Epithelial cell of proximal tubule (primary cell): Measurements from ENCODE around the gene DNAJB12. TPM values are rescaled to one million over a fixed set of nuclear protein-coding genes. Genes with fewer than 3 reads are reported as not detected.

ENCODE experiments used
- DNase-seq: peaks from one replicate; pipeline ENCODE4 v3.0.0-alpha.2; 2011; ENCODE audit warnings: low read depth
- H3K4me3 ChIP-seq: 2 replicates; pipeline ENCODE4 v1.5.1; 2011; ENCODE audit warnings: low read depth, mild to moderate bottlenecking, low read length
- CTCF ChIP-seq: conservative IDR thresholded peaks from 2 replicates; pipeline ENCODE4 v1.5.1; 2012; ENCODE audit warnings: low read depth, mild to moderate bottlenecking, low read length
- total RNA-seq: library from RNA; depleted of rRNA; stranded (reverse); fragments of >200 nt; gene quantifications from 2 replicates; pipeline ENCODE4 v1.2.3, GENCODE V29; 2015

Gene DNAJB12
- total RNA-seq, 1 donor from 2014 or later: 25.0 TPM

- DNase-seq: no peak
- no peak for TF ChIP-seq CTCF
- no peak overlapping the region for H3K4me3 ChIP-seq
These were observed 40.5 kb downstream of the DNAJB12 start for GRCh38 chr10:72314263-72314662.

- no peak for TF ChIP-seq CTCF
- DNase-seq: no peak
- no peak overlapping the region for H3K4me3 ChIP-seq
These were observed 41.8 kb downstream of the DNAJB12 start for GRCh38 chr10:72312865-72313391.

- no peak for DNase-seq
- no peak overlapping the region for H3K4me3 ChIP-seq
- no peak for TF ChIP-seq CTCF
These were observed 43.1 kb downstream of the DNAJB12 start for GRCh38 chr10:72311667-72312066.

- no peak for TF ChIP-seq CTCF
- no peak for DNase-seq
- H3K4me3 ChIP-seq: no peak overlapping the region
These were observed 44.1 kb downstream of the DNAJB12 start for GRCh38 chr10:72310636-72311035.

GRCh38 chr10:72310241-72310633, 44.5 kb downstream of the DNAJB12 start:
- no peak for DNase-seq
- no peak overlapping the region for H3K4me3 ChIP-seq
- TF ChIP-seq CTCF: no peak

- DNase-seq: no peak
- H3K4me3 ChIP-seq: no peak overlapping the region
- TF ChIP-seq CTCF: no peak
These were observed 45.2 kb downstream of the DNAJB12 start for GRCh38 chr10:72309290-72310240.
